NCI-H524 (cell line): ENCODE measurements around the gene CHRM5.

Source experiments
- DNase-seq, 2 experiments: peaks; one replicate each; lab custom pipeline; 2025; lab: John Stamatoyannopoulos, UW

CHRM5 gene

DNA sequence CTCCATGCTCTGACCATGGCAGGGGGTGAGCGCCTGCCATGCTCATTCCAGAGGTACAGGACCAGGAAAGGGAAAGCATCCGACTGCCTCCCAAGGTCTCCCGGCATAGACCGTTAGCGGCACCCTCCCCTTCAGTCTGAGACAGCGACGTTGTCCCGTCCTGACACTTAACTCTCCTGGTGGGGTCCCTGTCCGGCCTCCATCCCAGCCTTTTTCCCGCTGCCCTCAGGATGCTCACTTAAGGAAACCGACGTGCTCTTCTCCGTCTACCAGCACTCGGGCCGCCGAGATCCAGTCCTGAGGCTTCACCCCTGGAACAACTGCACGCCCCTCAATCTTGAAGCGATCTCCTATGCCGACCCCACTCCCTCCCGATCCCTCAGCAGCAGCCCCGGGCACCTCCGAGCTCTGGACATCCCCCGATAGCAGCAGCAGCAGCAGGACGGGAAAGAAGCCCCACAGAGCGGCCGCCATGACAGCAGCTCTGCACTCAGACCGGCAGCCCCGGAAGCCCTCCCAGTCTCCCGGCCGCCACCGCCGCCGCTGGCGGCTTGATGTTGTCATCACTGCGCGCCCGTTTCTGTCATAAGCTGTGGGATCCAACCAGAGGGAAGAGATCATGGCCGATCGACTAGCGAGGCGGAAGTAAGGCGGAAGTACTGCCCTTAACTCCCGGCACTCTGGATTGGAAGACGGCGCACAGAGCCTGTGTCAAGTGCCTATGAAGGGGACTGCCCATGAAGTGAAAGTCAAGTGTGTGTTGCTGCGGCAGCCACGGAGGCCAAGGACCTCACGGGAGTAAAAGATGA is 133.3 kb downstream of the CHRM5 start, which contains the start of the genes EMC7 and PGBD4:
TSS of gene EMC7 (minus strand) at position 497 of the 809 bp plus-strand sequence. CDS start at position 474, 23 bp downstream.
TSS of gene PGBD4 (plus strand) at position 718 of the 809 bp plus-strand sequence. CDS start 449 bp downstream, outside the sequence.
- DNase-seq, result peak; percentile 99

DNA sequence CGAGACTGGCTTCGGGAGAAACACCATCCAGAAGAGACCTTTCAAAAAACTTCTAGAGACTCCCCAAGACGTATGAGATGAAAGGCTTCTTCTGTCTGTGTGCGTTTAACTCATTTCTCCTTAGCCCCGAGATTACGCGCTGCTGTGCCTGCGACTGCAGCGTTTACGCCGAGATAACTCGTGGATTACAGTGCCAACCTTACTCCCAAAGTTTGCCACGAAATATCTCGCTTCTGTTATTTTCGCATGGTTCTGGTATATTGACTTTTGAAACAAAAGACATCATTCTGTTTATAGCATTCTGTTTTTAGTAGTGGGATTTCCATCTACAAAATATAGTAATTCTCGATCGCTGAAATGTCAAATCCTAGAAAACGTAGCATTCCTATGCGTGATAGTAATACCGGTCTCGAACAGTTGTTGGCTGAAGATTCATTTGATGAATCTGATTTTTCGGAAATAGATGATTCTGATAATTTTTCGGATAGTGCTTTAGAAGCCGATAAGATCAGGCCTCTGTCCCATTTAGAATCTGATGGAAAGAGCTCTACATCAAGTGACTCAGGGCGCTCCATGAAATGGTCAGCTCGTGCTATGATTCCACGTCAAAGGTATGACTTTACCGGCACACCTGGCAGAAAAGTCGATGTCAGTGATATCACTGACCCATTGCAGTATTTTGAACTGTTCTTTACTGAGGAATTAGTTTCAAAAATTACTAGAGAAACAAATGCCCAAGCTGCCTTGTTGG is 134.1 kb downstream of the CHRM5 start:
- no peak for DNase-seq

DNA sequence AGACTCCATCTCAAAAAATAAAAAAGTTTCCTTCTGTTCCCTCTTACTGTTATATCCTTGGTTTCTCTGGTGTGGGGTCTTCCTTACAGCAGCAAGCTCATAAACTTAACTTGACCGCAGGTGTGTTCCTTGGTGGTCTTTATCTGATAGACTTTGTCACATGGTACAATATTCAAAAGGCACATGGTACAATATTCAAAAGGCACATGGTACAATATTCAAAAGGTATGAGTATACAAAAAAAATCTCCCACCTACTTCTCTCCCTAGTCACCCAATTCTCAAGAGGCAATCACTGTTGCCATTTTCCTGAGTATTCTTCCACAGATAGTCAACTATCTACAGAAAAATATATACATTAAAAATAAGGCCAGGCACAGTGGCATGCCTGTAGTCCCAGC is 138.1 kb downstream of the CHRM5 start:
- DNase-seq, result no peak

DNA sequence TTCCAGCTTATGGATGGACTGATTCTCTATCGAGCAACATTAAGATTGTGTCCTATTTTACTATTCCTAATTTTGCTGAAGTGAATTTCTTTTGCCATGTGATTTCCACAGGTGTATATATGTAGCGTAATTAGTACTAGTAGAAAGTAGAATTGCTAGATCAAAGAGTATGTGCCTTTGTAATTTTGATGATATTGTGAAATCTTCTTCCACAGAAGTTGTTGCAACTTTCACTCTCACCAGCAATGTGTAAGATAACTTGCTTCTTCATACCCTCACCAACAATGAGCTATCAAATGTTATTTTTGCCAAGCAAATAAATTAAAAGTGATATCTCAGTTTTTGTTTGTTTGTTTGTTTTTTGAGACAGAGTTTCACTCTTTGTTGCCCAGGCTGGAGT is 139.0 kb downstream of the CHRM5 start:
- DNase-seq, result no peak

DNA sequence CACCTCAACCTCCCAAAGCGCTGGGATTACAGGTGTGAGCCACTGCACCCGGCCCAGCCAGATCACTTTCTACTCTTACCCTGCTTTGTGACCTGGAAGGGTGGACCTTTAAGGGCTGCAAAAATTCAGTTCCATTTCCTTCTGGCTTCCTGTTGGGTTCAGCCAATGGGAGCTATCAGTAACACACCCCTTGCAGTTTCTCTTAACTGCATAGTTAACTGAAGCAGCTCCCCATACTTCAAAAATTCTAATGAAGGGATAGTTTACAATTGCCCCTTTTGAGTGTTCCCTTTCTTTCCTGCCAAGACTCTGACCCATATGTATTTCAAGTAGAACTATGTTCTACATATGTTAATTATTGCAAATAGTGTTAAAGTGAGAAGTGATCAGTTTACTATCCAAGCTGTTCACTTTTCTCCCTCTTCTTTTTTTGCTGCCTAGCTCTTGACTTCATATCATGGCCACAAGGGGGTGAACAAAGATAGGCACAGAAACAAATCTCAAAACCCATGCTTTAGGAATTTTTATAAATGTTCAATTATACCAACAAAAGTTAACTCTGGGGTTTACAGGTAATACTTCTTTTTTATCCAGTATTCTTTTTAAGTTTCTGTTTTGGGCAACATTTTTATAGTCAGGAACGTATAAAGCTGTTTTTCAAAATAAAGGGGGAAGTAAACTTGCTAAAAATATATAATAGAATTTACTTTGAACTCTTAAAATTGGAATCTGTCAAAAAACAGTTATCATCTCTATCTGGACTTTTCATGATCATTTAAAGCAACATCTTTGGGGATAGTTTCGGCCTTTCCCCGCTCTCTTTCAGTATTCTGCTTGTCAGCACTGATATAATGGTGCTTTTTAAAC is 141.7 kb downstream of the CHRM5 start:
- peak; percentile 80 to 92 for DNase-seq

DNA sequence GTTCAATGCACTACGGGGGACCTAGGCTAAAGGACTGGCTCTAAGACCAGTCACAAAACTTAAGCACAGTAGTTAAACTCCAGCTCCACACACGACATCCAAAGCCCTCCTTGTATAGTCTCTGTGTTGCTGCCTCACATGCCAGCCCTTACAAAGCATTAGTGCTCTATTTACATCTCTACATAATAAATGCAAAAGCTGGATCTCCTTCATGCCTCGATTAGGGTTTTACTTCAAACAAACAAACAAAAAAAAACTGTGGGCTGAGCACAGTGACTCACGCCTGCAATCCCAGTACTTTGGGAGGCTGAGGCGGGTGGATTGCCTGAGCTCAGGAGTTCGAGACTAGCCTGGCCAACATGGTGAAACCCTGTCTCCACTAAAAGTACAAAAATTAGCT is 143.2 kb downstream of the CHRM5 start:
- no peak for DNase-seq

DNA sequence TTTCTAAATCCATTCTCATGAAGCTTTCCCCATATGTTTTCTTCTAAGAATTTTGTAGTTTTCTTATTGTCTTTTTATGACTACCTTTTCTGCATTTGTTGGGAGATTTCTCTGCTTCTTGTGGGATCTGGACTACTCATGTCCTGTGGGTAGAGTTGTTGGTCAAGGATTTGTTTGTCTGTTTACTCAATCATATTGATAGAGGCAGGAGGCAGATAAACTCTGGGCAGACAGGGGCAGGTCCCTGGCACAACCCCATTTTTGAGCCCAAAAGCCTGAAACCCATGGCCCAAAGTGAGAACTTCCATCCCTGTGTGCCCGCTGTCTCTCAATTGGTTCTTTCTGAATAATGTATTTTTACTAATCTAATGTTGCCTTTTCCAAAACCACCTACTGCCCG is 145.9 kb downstream of the CHRM5 start:
- no peak for DNase-seq

DNA sequence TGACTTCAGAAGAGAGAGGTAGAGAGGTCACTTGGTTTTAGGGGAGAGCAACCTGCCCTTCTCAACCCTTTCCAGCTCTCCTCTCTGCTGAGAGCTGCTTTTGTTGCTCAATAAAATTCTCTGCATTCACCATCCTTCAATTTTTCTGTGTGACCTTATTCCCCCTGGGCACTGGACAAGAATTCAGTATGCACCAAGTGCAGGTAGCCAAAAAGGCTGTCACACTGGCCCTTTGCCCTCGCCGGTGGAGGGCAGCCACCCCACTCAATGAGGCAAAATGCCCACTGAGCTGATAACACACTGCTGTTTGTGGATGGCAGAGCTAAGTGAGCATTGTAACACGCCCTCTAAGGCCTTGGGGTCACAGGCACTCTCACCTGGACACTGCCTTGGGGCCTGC is 146.4 kb downstream of the CHRM5 start:
- DNase-seq, result no peak

DNA sequence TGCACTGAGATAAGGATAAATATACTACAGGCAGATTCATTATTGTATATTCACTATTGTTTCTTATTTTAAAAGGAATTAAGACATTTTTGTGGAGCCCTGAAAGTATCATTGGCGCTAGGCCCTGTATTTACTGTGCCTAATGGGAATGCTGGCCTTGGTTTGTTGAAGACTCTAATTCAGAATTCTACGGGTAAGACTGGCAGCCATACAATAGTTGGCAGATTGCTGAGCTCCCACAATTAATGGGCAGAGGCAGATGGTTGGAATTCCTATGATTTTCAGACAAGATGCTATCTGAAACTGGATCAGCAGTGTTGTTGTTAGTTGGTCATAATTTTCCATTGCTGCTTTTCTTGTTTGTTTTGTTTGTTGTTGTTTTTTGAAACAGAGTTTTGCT is 148.3 kb downstream of the CHRM5 start:
- peak; percentile 52 to 78 for DNase-seq
